H9 (cell line): ENCODE data around the gene F7. TPM values are rescaled to one million over a fixed set of nuclear protein-coding genes. Genes with fewer than 3 reads are reported as not detected.

ENCODE experiments used
- DNase-seq: peaks from one replicate; pipeline ENCODE4 v3.0.0-alpha.2; 2017
- H2AFZ ChIP-seq: one replicate; pipeline ENCODE4 v1.6.1; 2013; ENCODE audit warnings: mild to moderate bottlenecking, low read length, control low read depth, moderate library complexity
- H2AK5ac ChIP-seq: 2 replicates; pipeline ENCODE4 v1.6.1; 2013; ENCODE audit warnings: low read length, control low read depth, mixed read lengths; ENCODE audit not compliant: insufficient read length
- H2BK120ac ChIP-seq: one replicate; pipeline ENCODE4 v1.6.1; 2013; ENCODE audit warnings: low read depth, mild to moderate bottlenecking, low read length, control low read depth, inconsistent platforms; ENCODE audit not compliant: poor library complexity, severe bottlenecking
- H2BK12ac ChIP-seq: 2 replicates; pipeline ENCODE4 v1.6.1; 2013; ENCODE audit warnings: low read length, control low read depth, mixed read lengths, low read depth; ENCODE audit not compliant: insufficient read length
- H2BK15ac ChIP-seq: 2 replicates; pipeline ENCODE4 v1.6.1; 2013; ENCODE audit warnings: low read depth, low read length, control low read depth
- H2BK20ac ChIP-seq: one replicate; pipeline ENCODE4 v1.6.1; 2013; ENCODE audit warnings: low read depth, mild to moderate bottlenecking, low read length, control low read depth, inconsistent platforms; ENCODE audit not compliant: poor library complexity, severe bottlenecking
- H2BK5ac ChIP-seq: 2 replicates; pipeline ENCODE4 v1.6.1; 2013; ENCODE audit warnings: low read length, control low read depth, mixed read lengths; ENCODE audit not compliant: insufficient read length
- H3K14ac ChIP-seq: 2 replicates; pipeline ENCODE4 v1.6.1; 2013; ENCODE audit warnings: low read length, control low read depth; ENCODE audit not compliant: insufficient read depth
- H3K18ac ChIP-seq: 2 replicates; pipeline ENCODE4 v1.6.1; 2013; ENCODE audit warnings: low read depth, mild to moderate bottlenecking, mixed read lengths, low read length, control low read depth; ENCODE audit not compliant: insufficient read length
- H3K23ac ChIP-seq: 2 replicates; pipeline ENCODE4 v1.6.1; 2013; ENCODE audit warnings: low read length, control low read depth, mixed read lengths, low read depth; ENCODE audit not compliant: insufficient read length
- H3K23me2 ChIP-seq: 2 replicates; pipeline ENCODE4 v1.6.1; 2013; ENCODE audit warnings: low read depth, mild to moderate bottlenecking, mixed read lengths, low read length, control low read depth; ENCODE audit not compliant: insufficient read length, poor library complexity, severe bottlenecking
- H3K27ac ChIP-seq: 2 replicates; pipeline ENCODE4 v1.5.1; 2013; ENCODE audit warnings: low read length, control low read depth, mixed read lengths, low read depth; ENCODE audit not compliant: insufficient read length
- H3K27me3 ChIP-seq: 2 replicates; pipeline ENCODE4 v1.6.1; 2013; ENCODE audit warnings: low read length, control low read depth, inconsistent platforms; ENCODE audit not compliant: insufficient read depth
- H3K4ac ChIP-seq: 2 replicates; pipeline ENCODE4 v1.6.1; 2013; ENCODE audit warnings: low read depth, mild to moderate bottlenecking, control low read depth, inconsistent platforms, low read length, moderate library complexity
- H3K4me1 ChIP-seq: 2 replicates; pipeline ENCODE4 v1.6.1; 2013; ENCODE audit warnings: low read length, control low read depth, inconsistent platforms; ENCODE audit not compliant: insufficient read depth
- H3K4me2 ChIP-seq: 2 replicates; pipeline ENCODE4 v1.6.1; 2013; ENCODE audit warnings: low read length, control low read depth, mixed read lengths; ENCODE audit not compliant: insufficient read length, insufficient read depth
- H3K56ac ChIP-seq: 2 replicates; pipeline ENCODE4 v1.6.1; 2013; ENCODE audit warnings: low read depth, mild to moderate bottlenecking, mixed read lengths, low read length, control low read depth; ENCODE audit not compliant: insufficient read length
- H3K79me1 ChIP-seq: 2 replicates; pipeline ENCODE4 v1.6.1; 2013; ENCODE audit warnings: low read depth, mild to moderate bottlenecking, moderate library complexity, low read length, control low read depth, inconsistent platforms; ENCODE audit not compliant: insufficient read depth, poor library complexity, severe bottlenecking
- H3K79me2 ChIP-seq: 2 replicates; pipeline ENCODE4 v1.6.1; 2013; ENCODE audit warnings: low read length, control low read depth, inconsistent platforms; ENCODE audit not compliant: insufficient read depth
- H3K9ac ChIP-seq: 2 replicates; pipeline ENCODE4 v1.6.1; 2013; ENCODE audit warnings: low read length, control low read depth, mixed read lengths; ENCODE audit not compliant: insufficient read length; ENCODE audit errors: extremely low read depth
- H3K9me3 ChIP-seq: one replicate; pipeline ENCODE4 v1.6.1; 2013; ENCODE audit warnings: low read depth, low read length, inconsistent platforms; ENCODE audit not compliant: control insufficient read depth
- H3T11ph ChIP-seq: one replicate; pipeline ENCODE4 v1.6.1; 2013; ENCODE audit warnings: mild to moderate bottlenecking, low read length, control low read depth, inconsistent platforms
- H4K20me1 ChIP-seq: one replicate; pipeline ENCODE4 v1.6.1; 2013; ENCODE audit not compliant: control insufficient read depth, insufficient read length, insufficient read depth
- H4K5ac ChIP-seq: 2 replicates; pipeline ENCODE4 v1.6.1; 2013; ENCODE audit warnings: low read depth, mild to moderate bottlenecking, mixed read lengths, low read length, control low read depth; ENCODE audit not compliant: insufficient read length
- H4K8ac ChIP-seq: replicated peaks from 2 replicates; pipeline ENCODE4 v1.6.1; 2013; ENCODE audit warnings: low read length, control low read depth, mixed read lengths, low read depth; ENCODE audit not compliant: insufficient read length
- H4K91ac ChIP-seq: 2 replicates; pipeline ENCODE4 v1.6.1; 2013; ENCODE audit warnings: low read depth, mild to moderate bottlenecking, moderate library complexity, mixed read lengths, low read length, control low read depth; ENCODE audit not compliant: insufficient read length
- H3K27ac Mint-ChIP-seq, 3 experiments: 2 replicates in 2 of 3; 3 replicates in 1 of 3; pipeline ENCODE4 v1.8.0; 2020 to 2021; ENCODE audit warnings: mixed read lengths in 3 of 3, mild to moderate bottlenecking in 1 of 3, moderate library complexity in 1 of 3
- H3K27me3 Mint-ChIP-seq: 2 replicates; pipeline ENCODE4 v1.8.0; 2021; ENCODE audit warnings: low read depth, mild to moderate bottlenecking, moderate library complexity, mixed read lengths
- H3K36me3 Mint-ChIP-seq, 3 experiments: 2 replicates in 2 of 3; 3 replicates in 1 of 3; pipeline ENCODE4 v1.8.0; 2020 to 2021; ENCODE audit warnings: low read depth in 3 of 3, mixed read lengths in 3 of 3; ENCODE audit not compliant: insufficient read depth in 1 of 3
- H3K4me1 Mint-ChIP-seq, 2 experiments: 2 replicates each; pipeline ENCODE4 v1.8.0; 2020; ENCODE audit warnings: mixed read lengths in 2 of 2
- H3K4me3 Mint-ChIP-seq, 2 experiments: 2 replicates in 1 of 2; 3 replicates in 1 of 2; pipeline ENCODE4 v1.8.0; 2020 to 2021; ENCODE audit warnings: mild to moderate bottlenecking in 2 of 2, mixed read lengths in 2 of 2, moderate library complexity in 1 of 2
- H3K9me3 Mint-ChIP-seq, 2 experiments: 2 replicates in 1 of 2; 3 replicates in 1 of 2; pipeline ENCODE4 v1.8.0; 2020; ENCODE audit warnings: mild to moderate bottlenecking in 2 of 2, mixed read lengths in 2 of 2, moderate library complexity in 1 of 2
- WGBS: extraction: QIAGEN DNeasy Blood & Tissue Kit; methylation state at CpG from one replicate; pipeline ENCODE4 v1.1.7; 2013; ENCODE audit warnings: missing lambda C conversion rate, low lambda C conversion rate, mixed read lengths; ENCODE audit not compliant: insufficient read length; ENCODE audit errors: extremely low coverage; 5-methylcytosine and 5-hydroxymethylcytosine counted together
- total RNA-seq: library from RNA; stranded (reverse); gene quantifications from 2 replicates; pipeline ENCODE4 v1.2.1, GENCODE V29; 2021
- TF ChIP-seq, protein P1 (sequence below): fragments of 200-600 bp; sonication (generic); conservative IDR thresholded peaks from 3 replicates; pipeline ENCODE4 v1.8.0; 2021; ENCODE audit warnings: antibody characterized with exemption, mild to moderate bottlenecking

The F7 gene
- total RNA-seq, 1 experiment from 2014 or later: 0.81 TPM

DNA sequence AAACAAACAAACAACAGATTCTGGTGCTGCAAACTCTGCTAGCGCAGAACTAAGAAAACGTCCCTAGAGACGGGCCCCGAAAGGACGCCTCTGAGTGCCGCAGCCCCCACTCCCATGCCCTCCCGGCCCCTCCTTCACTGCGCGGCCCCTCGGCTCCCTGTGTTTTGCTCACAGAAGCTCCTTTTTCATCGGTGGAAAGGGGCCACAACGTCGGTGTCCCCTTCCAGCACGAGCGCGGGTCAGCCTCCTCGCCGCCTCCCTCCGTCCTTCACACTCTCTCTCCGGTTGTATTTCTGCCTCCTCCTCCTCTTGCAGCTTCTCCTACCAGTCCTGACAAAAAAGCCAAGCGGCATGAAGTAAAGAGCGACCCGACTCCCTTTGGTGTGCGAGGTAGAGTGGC, 14.8 kb upstream of the F7 start:
- H3K4me1 Mint-ChIP-seq: peaks cover 18 to 24% of the 10 kb centered on the region in 2 experiments
- Histone ChIP-seq H3K79me1 (no peaks in the 10 kb centered on the region), H4K8ac (no peak overlapping the region), H3K4me2 (no peak overlapping the region), H2BK15ac (no peak overlapping the region), H4K20me1 (peaks cover 2% of the 10 kb centered on the region), H3K23me2 (no peaks in the 10 kb centered on the region), H2BK120ac (no peak overlapping the region), H3K27ac (no peak overlapping the region), H4K5ac (no peak overlapping the region), H3K4ac (no peak overlapping the region), H3K23ac (no peak overlapping the region), H3K4me1 (no peaks in the 10 kb centered on the region; the same call in 1 of the 2 replicates), H3T11ph (no peak overlapping the region), H2BK20ac (no peak overlapping the region), H2AFZ (no peak overlapping the region), H3K14ac (no peak overlapping the region), H3K9ac (no peak overlapping the region), H3K18ac (no peak overlapping the region), H3K9me3 (no peaks in the 10 kb centered on the region), H4K91ac (no peak overlapping the region), H3K56ac (no peak overlapping the region), H3K79me2 (no peaks in the 10 kb centered on the region), H2BK12ac (no peak overlapping the region), H3K27me3 (no peaks in the 10 kb centered on the region), H2AK5ac (no peak overlapping the region), H2BK5ac (no peak overlapping the region)
- peaks cover 1% of the 10 kb centered on the region; the same call in 1 of the 2 replicates for H3K27me3 Mint-ChIP-seq
- no peaks in the 10 kb centered on the region for H3K9me3 Mint-ChIP-seq
- DNase-seq: no peak
- WGBS: no CpG with 5 or more reads among the region's 24 CpGs
- H3K27ac Mint-ChIP-seq: 0 out of 7 replicates have a peak overlapping the region, but pooled peaks of 2 of the 3 experiments have one; percentile 27 to 53
- peaks cover 0 to 9% (median 6%) of the 10 kb centered on the region in 3 experiments; a peak in 5 of 7 replicates for H3K36me3 Mint-ChIP-seq
- TF ChIP-seq, protein P1, sequence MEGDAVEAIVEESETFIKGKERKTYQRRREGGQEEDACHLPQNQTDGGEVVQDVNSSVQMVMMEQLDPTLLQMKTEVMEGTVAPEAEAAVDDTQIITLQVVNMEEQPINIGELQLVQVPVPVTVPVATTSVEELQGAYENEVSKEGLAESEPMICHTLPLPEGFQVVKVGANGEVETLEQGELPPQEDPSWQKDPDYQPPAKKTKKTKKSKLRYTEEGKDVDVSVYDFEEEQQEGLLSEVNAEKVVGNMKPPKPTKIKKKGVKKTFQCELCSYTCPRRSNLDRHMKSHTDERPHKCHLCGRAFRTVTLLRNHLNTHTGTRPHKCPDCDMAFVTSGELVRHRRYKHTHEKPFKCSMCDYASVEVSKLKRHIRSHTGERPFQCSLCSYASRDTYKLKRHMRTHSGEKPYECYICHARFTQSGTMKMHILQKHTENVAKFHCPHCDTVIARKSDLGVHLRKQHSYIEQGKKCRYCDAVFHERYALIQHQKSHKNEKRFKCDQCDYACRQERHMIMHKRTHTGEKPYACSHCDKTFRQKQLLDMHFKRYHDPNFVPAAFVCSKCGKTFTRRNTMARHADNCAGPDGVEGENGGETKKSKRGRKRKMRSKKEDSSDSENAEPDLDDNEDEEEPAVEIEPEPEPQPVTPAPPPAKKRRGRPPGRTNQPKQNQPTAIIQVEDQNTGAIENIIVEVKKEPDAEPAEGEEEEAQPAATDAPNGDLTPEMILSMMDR: no peak
- H3K4me3 Mint-ChIP-seq: no peak overlapping the region
